A204.1 (cell line): ENCODE measurements around the gene SLFN13.
"Not testable (repeated sequence)": the region's sequence is repeated elsewhere in the genome, so short reads cannot be mapped to it uniquely, and the experiment has no call there.

ENCODE experiments used
- FAIRE-seq: peaks from 2 replicates; lab custom pipeline; 2012; peaks lifted over from hg19 to GRCh38; lab: Jason Lieb, UNC

The SLFN13 gene

GRCh38 chr17:35433075-35433894, 15.3 kb downstream of the SLFN13 start:
- FAIRE-seq: no peak

GRCh38 chr17:35432176-35433074, 16.1 kb downstream of the SLFN13 start, which contains the start of gene SLFN12:
TSS of gene SLFN12 (minus strand) at chr17:35432500. CDS start at chr17:35423028, 9,472 bp downstream.
- no peak for FAIRE-seq

GRCh38 chr17:35429702-35430101, 18.9 kb downstream of the SLFN13 start:
- FAIRE-seq: no peak

- FAIRE-seq: no peak
These were observed 20.3 kb downstream of the SLFN13 start for GRCh38 chr17:35428229-35428628.

GRCh38 chr17:35423761-35424160, 24.8 kb downstream of the SLFN13 start:
- no peak for FAIRE-seq

- not testable (repeated sequence) for FAIRE-seq
These were observed 27.5 kb downstream of the SLFN13 start for GRCh38 chr17:35421069-35421468.

GRCh38 chr17:35416659-35417058, 31.9 kb downstream of the SLFN13 start:
- FAIRE-seq: no peak

GRCh38 chr17:35414707-35415106, 33.9 kb downstream of the SLFN13 start:
- not testable (repeated sequence) for FAIRE-seq

GRCh38 chr17:35414247-35414646, 34.3 kb downstream of the SLFN13 start:
- FAIRE-seq: no peak

- FAIRE-seq: no peak
These were observed 41.0 kb downstream of the SLFN13 start for GRCh38 chr17:35407531-35407930.

GRCh38 chr17:35406568-35406967, 42.0 kb downstream of the SLFN13 start:
- no peak for FAIRE-seq

GRCh38 chr17:35404360-35404759, 44.2 kb downstream of the SLFN13 start:
- no peak for FAIRE-seq

- not testable (repeated sequence) for FAIRE-seq
These were observed 54.8 kb downstream of the SLFN13 start for GRCh38 chr17:35393783-35394182.

- FAIRE-seq: no peak
These were observed 57.9 kb downstream of the SLFN13 start for GRCh38 chr17:35390663-35391062.

- no peak for FAIRE-seq
These were observed 58.4 kb downstream of the SLFN13 start for GRCh38 chr17:35390156-35390555.

- FAIRE-seq: no peak
These were observed 61.1 kb downstream of the SLFN13 start for GRCh38 chr17:35387496-35387895.
